Measurements from ENCODE around the gene RRH.

Gene RRH

GRCh38 chr4:109890076-109890475, 62.3 kb downstream of the RRH start:
- no peak for DNase-seq

Measured in SW 1271 (cell line).